GM21360 (cell line): ENCODE measurements around the gene TLE6.
"Not testable (repeated sequence)": the region's sequence is repeated elsewhere in the genome, so short reads cannot be mapped to it uniquely, and the experiment has no call there.

ENCODE experiments used
- ATAC-seq: cut with Tn5 transposase; IDR thresholded peaks from one replicate; pipeline ENCODE4 v1.9.1; 2021; ENCODE audit warnings: mild to moderate bottlenecking, moderate library complexity; ENCODE audit not compliant: unreplicated experiment

Gene TLE6

DNA sequence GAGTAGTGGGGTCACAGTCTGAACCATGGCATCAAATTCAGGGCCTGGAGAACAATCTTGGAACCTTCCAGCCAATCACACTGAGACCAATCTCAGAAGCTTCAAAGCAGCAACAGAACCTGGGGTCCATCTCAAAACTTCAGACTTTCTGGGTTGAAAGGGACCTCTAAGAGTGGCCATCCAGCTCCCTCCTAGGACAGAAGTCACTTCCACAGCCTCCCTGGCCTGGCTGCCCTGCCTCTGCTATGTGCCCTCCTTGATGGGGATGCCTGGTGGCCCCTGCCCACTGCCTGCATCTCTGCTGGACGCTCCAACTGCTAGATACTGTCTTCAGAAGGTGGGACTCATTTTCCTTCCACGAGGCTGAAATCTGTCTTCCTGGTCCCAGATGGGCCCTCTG, 49.9 kb downstream of the TLE6 start:
- ATAC-seq: no peak

DNA sequence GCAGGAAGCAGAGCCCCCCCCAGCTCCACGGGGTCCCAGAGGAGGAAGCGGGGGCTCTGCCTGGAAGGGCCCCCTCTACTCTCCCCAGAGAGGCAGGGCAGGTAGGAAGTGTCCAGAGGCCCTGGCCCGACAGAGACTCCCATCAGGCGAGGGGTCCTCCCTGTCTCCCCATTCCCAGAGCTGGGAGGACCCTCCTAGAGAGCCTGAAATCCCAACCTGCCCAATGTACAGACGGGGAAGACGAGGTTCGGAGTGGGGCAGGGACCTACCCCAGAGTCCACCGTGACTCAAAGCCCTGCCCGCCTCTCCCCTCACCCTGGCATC, 50.6 kb downstream of the TLE6 start:
- no peak for ATAC-seq

DNA sequence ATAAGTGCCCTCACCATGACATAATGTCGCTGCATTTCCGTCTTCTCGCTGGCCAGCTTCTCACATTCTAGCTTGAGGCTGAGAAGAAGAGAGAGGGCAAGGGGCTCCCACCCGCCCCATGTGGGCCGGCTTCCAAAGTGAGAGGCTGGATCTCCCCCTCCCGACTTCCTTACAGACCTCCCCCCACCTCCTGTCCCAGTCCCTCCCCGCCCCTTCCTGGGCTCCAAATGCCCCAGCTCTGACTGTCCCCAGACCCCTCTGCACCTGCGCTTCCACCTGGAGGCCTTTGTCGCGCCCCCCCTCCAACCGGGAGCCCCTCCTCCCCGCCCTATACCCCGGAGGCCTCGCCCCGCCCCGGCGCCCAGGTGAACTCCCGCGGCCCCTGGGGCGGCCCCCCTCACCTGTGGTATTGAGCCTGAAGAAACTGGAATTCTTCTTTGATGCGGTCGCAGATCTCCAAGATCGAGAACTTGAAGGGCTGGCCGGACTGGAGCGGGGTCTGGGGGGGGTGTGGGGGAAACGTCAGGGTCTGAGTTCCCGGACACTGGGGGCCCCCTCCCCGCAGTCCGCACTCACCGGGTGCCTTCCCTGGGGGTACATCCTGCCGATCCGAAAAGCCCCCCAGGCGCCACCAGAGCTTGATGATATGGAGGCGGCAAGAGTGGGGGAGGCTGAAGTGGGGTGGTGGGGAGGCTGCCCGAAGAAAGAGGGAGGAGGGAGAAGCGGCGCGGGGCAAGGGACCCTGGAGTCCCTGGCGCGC, 51.1 kb downstream of the TLE6 start:
- no peak for ATAC-seq

DNA sequence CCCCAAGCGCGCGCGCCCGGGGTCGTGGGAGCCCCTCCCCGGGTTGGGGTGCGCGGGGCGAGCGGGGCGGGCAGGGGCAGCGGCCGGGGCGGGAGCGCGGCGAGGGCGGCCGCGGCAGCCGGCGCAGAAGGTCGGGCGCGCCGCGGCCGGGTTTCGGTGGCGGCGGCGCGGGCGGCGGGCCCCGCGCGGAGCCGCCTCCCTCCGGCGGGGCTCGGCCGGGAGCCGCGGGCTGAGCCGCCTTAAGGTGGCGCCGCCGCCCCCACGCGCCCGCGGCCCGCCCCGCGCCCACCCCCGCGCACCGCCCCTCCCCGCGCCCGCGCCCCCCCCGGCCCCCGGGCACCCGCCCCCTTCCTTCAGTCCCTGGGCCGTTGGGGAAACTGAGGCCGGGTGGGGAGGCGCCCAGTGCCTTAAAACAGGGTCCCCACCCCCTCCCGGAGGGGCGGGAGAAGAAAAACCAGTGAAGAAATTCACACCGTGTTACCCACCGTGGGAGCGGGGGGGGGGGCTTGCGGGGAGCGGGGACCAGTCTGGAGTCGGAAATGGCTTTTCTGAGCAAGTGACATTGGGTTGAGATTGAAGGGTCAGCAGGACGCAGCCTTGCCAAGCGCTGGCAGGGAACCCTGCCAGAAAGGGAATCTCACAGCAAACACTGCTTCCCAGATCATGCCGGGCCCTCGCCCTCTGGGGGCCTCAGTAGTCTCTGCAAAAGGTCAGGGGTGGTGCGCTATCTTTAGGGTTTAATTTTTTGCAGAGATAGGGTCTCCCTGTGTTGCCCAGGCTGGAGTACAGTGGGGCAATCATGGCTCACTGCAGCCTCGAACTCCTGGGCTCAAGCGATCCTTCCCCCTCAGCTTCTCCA, 51.9 kb downstream of the TLE6 start, which contains the start of gene TLE2:
Gene TLE2 (minus strand): TSS at position 216 of the 859 bp plus-strand sequence. CDS start 376 bp downstream, outside the sequence.
- ATAC-seq: no peak

GRCh38 chr19:3031607-3031867, 54.2 kb downstream of the TLE6 start:
- no peak for ATAC-seq

- no peak for ATAC-seq
Measured at GRCh38 chr19:3033595-3034405, 56.4 kb downstream of the TLE6 start.

- no peak for ATAC-seq
Measured at GRCh38 chr19:3034406-3034655, 57.0 kb downstream of the TLE6 start.

- no peak for ATAC-seq
Measured at GRCh38 chr19:3034656-3035541, 57.5 kb downstream of the TLE6 start.

GRCh38 chr19:3035542-3036118, 58.3 kb downstream of the TLE6 start:
- peak; percentile 84 for ATAC-seq

- no peak for ATAC-seq
Measured at GRCh38 chr19:3036119-3036976, 59.0 kb downstream of the TLE6 start.

DNA sequence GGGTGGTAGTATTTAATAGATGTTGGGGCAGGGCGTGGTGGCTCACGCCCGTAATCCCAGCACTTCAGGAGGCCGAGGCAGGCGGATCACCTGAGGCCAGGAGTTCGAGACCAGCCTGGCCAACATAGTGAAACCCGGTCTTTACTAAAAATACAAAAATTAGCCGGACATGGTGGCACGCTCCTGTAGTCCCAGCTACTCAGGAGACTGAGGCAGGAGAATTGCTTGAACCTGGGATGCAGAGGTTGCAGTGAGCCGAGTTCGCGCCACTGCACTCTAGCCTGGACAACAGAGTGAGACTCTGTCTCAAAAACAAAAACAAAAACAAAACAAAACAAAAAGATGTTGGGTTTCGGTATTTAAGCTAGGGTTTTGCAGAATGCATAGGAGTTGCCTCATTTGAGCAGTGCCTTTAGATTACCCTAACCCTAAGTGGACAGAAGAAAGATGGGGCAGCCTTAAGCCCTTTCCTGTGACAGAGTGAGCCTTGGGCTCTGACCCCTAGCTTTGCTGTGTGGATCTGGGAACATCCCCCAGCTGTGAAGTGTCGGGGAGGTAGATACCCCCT, 59.7 kb downstream of the TLE6 start:
- ATAC-seq: not testable (repeated sequence)

DNA sequence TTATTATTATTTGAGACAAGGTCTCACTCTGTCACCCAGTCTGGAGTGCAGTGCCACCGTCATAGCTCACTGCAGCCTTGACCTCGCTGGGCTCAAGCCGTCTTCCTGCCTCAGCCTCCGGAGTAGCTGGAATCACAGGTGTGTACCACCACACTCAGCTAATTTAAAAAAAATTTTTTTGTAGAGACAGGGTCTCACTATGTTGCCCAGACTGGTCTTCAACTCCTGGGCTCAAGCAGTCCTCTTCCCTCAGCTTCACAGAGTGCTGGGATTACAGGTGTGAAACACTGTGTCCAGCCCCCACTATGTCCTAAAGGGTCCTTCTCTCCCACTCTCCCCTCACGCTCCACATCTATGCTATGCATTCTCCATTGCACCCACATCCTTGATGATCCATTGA, 60.9 kb downstream of the TLE6 start:
- ATAC-seq: no peak

DNA sequence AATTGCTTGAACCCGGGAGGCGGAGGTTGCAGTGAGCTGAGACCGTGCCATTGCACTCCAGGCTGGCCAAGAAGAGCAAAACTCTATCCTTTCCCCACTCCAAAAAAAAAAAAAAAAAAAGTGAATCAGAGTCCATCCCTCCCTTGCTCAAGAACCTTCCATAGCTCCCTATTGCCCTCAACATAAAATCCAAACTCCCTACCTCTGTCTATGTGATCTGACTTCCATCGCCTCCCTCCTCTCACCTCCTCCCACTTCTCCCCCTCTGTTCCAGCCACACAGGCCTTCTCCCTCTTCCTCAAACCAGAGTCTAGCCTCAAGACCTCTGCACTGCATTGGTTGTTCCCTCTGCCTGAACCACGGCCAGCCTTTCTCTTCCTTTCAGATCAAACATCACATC, 61.8 kb downstream of the TLE6 start:
- ATAC-seq: no peak

DNA sequence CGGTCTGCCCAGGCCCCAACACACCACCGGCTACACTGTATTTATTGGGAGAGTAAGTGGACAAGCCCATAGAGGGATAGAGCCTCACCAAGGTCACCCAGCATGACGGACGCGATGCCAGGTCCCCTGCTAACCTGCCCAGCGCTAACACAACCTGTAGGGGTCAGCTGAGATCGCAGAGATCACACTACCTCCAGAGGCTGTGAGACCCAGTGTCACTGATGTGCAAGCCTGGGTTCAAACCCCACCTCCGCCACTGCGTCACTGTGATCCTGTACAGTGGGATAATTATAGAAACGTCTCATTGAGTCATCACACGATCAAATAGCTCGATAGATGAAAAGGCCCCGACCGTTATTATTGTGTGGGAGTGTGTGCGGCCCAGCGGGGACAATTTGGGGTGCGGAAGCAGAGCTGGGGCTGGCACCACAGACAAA, 62.3 kb downstream of the TLE6 start:
- ATAC-seq: no peak

- no peak for ATAC-seq
Measured at GRCh38 chr19:3041327-3041726, 64.0 kb downstream of the TLE6 start.

DNA sequence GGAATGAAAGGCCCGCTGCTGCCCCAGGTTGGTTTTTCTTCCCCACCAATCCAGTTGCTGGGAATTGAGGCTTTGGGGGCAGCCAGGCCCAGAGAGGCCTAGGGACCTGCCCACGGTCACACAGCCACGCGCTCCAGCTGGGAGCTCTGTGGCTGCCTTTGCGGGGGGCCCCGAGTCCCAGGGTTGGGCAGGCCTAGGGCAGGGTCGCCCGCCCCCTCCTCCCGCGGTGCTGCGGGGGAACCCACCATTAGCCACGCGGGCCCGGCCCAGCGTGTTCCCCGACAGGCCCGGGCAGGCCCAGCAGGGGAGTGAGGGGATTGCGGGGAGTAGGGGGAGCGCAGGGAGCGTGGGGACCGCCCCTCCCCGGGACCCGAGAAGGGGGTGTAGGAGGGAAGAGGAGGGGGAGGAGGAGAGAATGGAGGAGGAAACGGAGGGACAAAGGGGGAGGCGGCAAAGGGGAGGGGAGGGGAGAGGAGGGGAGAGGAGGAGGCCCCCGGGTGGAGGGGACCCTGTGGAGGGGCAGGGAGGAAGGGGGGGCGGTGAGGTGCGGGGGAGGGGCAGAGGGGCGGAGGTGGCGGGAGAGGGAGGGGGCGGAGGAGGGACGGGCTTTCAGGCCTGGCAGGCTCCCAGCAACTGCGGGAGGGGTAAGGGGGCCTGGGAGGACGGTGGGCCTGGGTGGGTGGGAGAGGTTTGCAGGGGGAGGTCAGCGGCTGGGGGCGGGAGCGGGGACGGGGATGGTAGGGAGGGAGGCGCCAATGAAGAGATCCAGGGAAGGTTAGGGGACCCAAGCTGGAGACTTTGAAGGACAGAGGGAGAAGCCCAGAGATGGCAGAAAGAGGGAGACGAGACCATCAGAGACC, 64.6 kb downstream of the TLE6 start:
- ATAC-seq: no peak

DNA sequence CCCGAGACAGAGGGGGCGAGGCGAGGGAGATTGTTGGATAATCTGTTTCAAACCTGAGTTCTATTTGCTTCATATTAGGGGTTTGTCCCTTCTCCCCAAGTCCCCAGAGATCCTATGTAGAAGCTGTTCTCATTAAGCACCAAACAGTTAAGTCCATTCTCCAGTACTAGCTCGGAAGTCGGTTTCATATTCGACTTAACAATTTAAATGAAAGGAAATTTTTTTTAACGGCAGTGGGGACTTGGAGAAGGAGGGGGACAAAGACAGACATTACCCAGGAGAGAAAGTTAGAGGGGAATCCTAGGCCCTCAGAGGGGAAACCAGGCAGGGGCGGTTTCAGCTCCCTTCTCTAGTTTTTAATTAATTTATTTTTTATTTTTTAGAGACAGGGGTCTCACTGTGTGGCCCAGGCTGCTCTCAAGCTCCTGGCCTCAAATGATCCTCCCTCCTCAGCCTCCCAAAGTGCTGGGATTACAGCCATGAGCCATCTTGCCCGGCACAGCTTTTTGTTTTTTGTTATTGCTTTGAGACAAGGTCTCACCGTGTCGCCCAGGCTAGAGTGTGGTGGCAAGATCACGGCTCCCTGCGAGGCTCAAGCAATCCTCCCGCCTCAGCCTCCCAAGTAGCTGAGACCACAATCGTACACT, 65.4 kb downstream of the TLE6 start:
- ATAC-seq: no peak
